Suprapubic skin (tissue), 4 donors: Measurements from ENCODE around the gene ACAD10.

Experiments
- EP300 ChIP-seq: sonication (generic); formaldehyde crosslinking; IDR thresholded peaks from one replicate; pipeline ENCODE4 v1.6.1; 2017; ENCODE audit warnings: antibody characterized with exemption
- POLR2A ChIP-seq, 2 donors: fragments of 450-650 bp; IDR thresholded peaks; one replicate each; pipeline ENCODE4 v1.6.1; 2017; ENCODE audit warnings: antibody characterized with exemption in 2 of 2, mild to moderate bottlenecking in 2 of 2, moderate library complexity in 2 of 2
- POLR2AphosphoS5 ChIP-seq, 3 donors: sonication (generic); formaldehyde crosslinking; IDR thresholded peaks; one replicate each; pipeline ENCODE4 v1.6.1; 2017; ENCODE audit warnings: antibody characterized with exemption in 3 of 3
- TF ChIP-seq, protein P1 (sequence below), 2 donors: fragments of 200-600 bp in 1 of 2; fragments of 450-650 bp in 1 of 2; sonication (generic) in 1 of 2; IDR thresholded peaks; one replicate each; pipeline ENCODE4 v1.5.1; 2016 to 2019; ENCODE audit warnings: antibody characterized with exemption in 2 of 2, mild to moderate bottlenecking in 1 of 2, moderate library complexity in 1 of 2

DNA sequence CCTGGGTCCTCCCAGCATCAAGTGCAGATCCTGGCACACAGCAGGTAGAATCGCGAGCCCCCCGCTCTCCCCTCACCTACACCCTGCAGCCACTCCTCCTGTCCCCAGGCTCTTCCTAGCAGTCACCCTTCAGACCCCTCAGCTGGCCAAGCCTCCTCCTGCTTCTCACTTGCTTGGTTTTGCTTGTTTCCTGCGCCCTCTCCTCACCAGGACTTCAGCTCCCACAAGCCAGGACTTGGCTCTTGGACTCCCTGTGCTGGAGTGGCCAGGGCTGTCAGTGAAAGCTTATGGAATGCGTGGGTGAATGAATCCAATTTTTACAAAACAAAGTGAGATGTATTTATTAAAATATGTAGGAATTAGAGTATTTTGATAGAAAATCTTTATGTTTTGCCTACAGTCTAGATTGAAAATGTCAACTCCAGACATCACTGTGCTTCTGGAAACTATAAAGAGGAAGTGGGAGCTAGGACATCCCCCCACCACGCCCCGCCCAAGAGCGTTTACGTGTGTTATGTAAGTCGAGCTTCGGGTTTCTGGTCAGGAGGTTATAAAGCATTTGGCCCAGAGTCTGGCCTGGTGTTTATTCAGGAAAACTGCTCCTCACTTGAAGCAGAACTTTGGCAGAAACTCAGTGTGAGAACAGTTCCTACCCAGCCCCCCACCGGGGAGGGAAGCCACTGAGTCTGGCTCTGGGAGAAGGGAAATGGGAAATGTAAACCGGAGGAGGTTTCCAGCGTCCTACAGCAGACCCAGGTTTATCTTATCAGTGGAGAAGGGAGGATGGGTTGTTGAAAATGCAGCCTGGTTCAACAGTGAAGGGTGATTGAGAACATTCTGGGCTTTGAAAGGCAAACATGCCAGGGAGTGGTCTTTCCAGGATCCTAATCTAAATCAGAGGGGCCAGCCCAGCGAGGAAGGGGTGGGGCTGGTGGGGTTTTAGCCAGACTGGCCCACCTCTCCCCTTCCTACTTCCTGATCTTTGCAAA is 89.6 kb downstream of the ACAD10 start:
- TF ChIP-seq, protein P1, sequence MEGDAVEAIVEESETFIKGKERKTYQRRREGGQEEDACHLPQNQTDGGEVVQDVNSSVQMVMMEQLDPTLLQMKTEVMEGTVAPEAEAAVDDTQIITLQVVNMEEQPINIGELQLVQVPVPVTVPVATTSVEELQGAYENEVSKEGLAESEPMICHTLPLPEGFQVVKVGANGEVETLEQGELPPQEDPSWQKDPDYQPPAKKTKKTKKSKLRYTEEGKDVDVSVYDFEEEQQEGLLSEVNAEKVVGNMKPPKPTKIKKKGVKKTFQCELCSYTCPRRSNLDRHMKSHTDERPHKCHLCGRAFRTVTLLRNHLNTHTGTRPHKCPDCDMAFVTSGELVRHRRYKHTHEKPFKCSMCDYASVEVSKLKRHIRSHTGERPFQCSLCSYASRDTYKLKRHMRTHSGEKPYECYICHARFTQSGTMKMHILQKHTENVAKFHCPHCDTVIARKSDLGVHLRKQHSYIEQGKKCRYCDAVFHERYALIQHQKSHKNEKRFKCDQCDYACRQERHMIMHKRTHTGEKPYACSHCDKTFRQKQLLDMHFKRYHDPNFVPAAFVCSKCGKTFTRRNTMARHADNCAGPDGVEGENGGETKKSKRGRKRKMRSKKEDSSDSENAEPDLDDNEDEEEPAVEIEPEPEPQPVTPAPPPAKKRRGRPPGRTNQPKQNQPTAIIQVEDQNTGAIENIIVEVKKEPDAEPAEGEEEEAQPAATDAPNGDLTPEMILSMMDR (IDR thresholded peaks at IDR 0.05): no peak
- TF ChIP-seq POLR2A (IDR thresholded peaks at IDR 0.05) (peak in 1 of 2 donors; percentile 46), EP300 (no peak), POLR2AphosphoS5 (IDR thresholded peaks at IDR 0.05) (no peak)
